WTC11 (cell line): ENCODE measurements around the gene MED27. TPM values are rescaled to one million over a fixed set of nuclear protein-coding genes. Genes with fewer than 3 reads are reported as not detected.

Experiments used
- ATAC-seq: fragments of 200-7000 bp; cut with Tn5 transposase; 2 replicates; pipeline ENCODE4 v1.10.0; 2021; ENCODE audit warnings: mild to moderate bottlenecking, moderate library complexity
- CTCF ChIA-PET: fragments of 300-600 bp; sonication (Branson Sonifier 250); formaldehyde crosslinking; loops from one replicate; lab custom pipeline; 2021; ENCODE audit warnings: antibody characterized with exemption; lab: Charles Lee
- POLR2A ChIA-PET: fragments of 350-600 bp; sonication (Branson Sonifier 250); formaldehyde crosslinking; loops from one replicate; lab custom pipeline; 2021; ENCODE audit warnings: antibody characterized with exemption; lab: Charles Lee
- DNase-seq: peaks from one replicate; pipeline ENCODE4 v3.0.0; 2021; ENCODE audit warnings: low spot score
- H3K27ac Mint-ChIP-seq: 2 replicates; pipeline ENCODE4 v1.8.0; 2021; ENCODE audit warnings: mixed read lengths
- H3K27me3 Mint-ChIP-seq: 2 replicates; pipeline ENCODE4 v1.8.0; 2021; ENCODE audit warnings: low read depth, mild to moderate bottlenecking, moderate library complexity, mixed read lengths
- H3K36me3 Mint-ChIP-seq: 2 replicates; pipeline ENCODE4 v1.8.0; 2021; ENCODE audit warnings: mixed read lengths
- H3K4me1 Mint-ChIP-seq: 2 replicates; pipeline ENCODE4 v1.8.0; 2022; ENCODE audit warnings: mixed read lengths
- H3K4me3 Mint-ChIP-seq: 2 replicates; pipeline ENCODE4 v1.8.0; 2021; ENCODE audit warnings: mild to moderate bottlenecking, moderate library complexity, mixed read lengths
- H3K9me3 Mint-ChIP-seq: 2 replicates; pipeline ENCODE4 v1.8.0; 2021; ENCODE audit warnings: mixed read lengths
- GABPB1 ChIP-seq: sonication (generic); formaldehyde crosslinking; IDR thresholded peaks from 2 replicates; pipeline ENCODE4 v1.8.1; 2023; ENCODE audit warnings: mild to moderate bottlenecking, missing genetic modification reagents
- GTF2I ChIP-seq: fragments of 250-450 bp; sonication (Bioruptor Pico); conservative IDR thresholded peaks from 2 replicates; pipeline ENCODE4 v1.4.0; 2021; ENCODE audit warnings: mild to moderate bottlenecking
- JAZF1 ChIP-seq: fragments of 250-450 bp; sonication (Bioruptor Pico); IDR thresholded peaks from 2 replicates; pipeline ENCODE4 v1.9.0; 2021; ENCODE audit warnings: moderate library complexity, mild to moderate bottlenecking, inconsistent platforms
- KAT7 ChIP-seq: sonication (generic); formaldehyde crosslinking; IDR thresholded peaks from 2 replicates; pipeline ENCODE4 v1.8.1; 2023; ENCODE audit warnings: missing genetic modification reagents, mild to moderate bottlenecking, borderline replicate concordance
- NFE2L1 ChIP-seq: sonication (generic); formaldehyde crosslinking; IDR thresholded peaks from 2 replicates; pipeline ENCODE4 v1.8.1; 2023; ENCODE audit warnings: missing genetic modification reagents
- NR1H2 ChIP-seq: sonication (generic); formaldehyde crosslinking; IDR thresholded peaks from 2 replicates; pipeline ENCODE4 v1.9.0; 2021; ENCODE audit warnings: mild to moderate bottlenecking, moderate library complexity, missing genetic modification reagents
- NR2C2 ChIP-seq: sonication (generic); formaldehyde crosslinking; IDR thresholded peaks from 2 replicates; pipeline ENCODE4 v1.8.0; 2022; ENCODE audit warnings: mild to moderate bottlenecking, missing genetic modification reagents
- STAT6 ChIP-seq: sonication (generic); formaldehyde crosslinking; conservative IDR thresholded peaks from 2 replicates; pipeline ENCODE4 v1.8.1; 2023; ENCODE audit warnings: mild to moderate bottlenecking, low read depth, missing genetic modification reagents, moderate library complexity
- TEAD4 ChIP-seq: sonication (generic); formaldehyde crosslinking; IDR thresholded peaks from 2 replicates; pipeline ENCODE4 v1.8.0; 2022; ENCODE audit warnings: mild to moderate bottlenecking, missing genetic modification reagents
- ZBTB21 ChIP-seq: sonication (generic); formaldehyde crosslinking; IDR thresholded peaks from 2 replicates; pipeline ENCODE4 v1.8.1; 2023; ENCODE audit warnings: mild to moderate bottlenecking, missing genetic modification reagents, borderline replicate concordance
- total RNA-seq: library from RNA; stranded (reverse); gene quantifications from 3 replicates; pipeline ENCODE4 v1.2.3, GENCODE V29; 2021
- TF ChIP-seq, protein P1 (sequence below): sonication (generic); formaldehyde crosslinking; IDR thresholded peaks from 2 replicates; pipeline ENCODE4 v1.8.0; 2022; ENCODE audit warnings: missing genetic modification reagents
- TF ChIP-seq, protein P2 (sequence below): sonication (generic); formaldehyde crosslinking; IDR thresholded peaks from 2 replicates; pipeline ENCODE4 v1.8.1; 2023; ENCODE audit warnings: mild to moderate bottlenecking, missing genetic modification reagents, borderline replicate concordance
- TF ChIP-seq, protein P3 (sequence below): sonication (generic); formaldehyde crosslinking; IDR thresholded peaks from 2 replicates; pipeline ENCODE4 v1.8.0; 2023; ENCODE audit warnings: missing genetic modification reagents, mild to moderate bottlenecking, borderline replicate concordance

MED27 gene
- total RNA-seq, 1 experiment from 2014 or later: 27.9 TPM

- TF ChIP-seq, protein P1, sequence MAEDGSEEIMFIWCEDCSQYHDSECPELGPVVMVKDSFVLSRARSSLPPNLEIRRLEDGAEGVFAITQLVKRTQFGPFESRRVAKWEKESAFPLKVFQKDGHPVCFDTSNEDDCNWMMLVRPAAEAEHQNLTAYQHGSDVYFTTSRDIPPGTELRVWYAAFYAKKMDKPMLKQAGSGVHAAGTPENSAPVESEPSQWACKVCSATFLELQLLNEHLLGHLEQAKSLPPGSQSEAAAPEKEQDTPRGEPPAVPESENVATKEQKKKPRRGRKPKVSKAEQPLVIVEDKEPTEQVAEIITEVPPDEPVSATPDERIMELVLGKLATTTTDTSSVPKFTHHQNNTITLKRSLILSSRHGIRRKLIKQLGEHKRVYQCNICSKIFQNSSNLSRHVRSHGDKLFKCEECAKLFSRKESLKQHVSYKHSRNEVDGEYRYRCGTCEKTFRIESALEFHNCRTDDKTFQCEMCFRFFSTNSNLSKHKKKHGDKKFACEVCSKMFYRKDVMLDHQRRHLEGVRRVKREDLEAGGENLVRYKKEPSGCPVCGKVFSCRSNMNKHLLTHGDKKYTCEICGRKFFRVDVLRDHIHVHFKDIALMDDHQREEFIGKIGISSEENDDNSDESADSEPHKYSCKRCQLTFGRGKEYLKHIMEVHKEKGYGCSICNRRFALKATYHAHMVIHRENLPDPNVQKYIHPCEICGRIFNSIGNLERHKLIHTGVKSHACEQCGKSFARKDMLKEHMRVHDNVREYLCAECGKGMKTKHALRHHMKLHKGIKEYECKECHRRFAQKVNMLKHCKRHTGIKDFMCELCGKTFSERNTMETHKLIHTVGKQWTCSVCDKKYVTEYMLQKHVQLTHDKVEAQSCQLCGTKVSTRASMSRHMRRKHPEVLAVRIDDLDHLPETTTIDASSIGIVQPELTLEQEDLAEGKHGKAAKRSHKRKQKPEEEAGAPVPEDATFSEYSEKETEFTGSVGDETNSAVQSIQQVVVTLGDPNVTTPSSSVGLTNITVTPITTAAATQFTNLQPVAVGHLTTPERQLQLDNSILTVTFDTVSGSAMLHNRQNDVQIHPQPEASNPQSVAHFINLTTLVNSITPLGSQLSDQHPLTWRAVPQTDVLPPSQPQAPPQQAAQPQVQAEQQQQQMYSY (CRISPR knock-in tag): no peak
Observed at GRCh38 chr9:131818089-131818488, 261.6 kb downstream of the MED27 start (continued).

GRCh38 chr9:131817627-131818026, 262.0 kb downstream of the MED27 start:
- DNase-seq (no peak), ATAC-seq (no peak)
- TF ChIP-seq TEAD4 (CRISPR knock-in tag): no peak
- TF ChIP-seq NR2C2 (CRISPR knock-in tag): no peak
- TF ChIP-seq, protein P2, sequence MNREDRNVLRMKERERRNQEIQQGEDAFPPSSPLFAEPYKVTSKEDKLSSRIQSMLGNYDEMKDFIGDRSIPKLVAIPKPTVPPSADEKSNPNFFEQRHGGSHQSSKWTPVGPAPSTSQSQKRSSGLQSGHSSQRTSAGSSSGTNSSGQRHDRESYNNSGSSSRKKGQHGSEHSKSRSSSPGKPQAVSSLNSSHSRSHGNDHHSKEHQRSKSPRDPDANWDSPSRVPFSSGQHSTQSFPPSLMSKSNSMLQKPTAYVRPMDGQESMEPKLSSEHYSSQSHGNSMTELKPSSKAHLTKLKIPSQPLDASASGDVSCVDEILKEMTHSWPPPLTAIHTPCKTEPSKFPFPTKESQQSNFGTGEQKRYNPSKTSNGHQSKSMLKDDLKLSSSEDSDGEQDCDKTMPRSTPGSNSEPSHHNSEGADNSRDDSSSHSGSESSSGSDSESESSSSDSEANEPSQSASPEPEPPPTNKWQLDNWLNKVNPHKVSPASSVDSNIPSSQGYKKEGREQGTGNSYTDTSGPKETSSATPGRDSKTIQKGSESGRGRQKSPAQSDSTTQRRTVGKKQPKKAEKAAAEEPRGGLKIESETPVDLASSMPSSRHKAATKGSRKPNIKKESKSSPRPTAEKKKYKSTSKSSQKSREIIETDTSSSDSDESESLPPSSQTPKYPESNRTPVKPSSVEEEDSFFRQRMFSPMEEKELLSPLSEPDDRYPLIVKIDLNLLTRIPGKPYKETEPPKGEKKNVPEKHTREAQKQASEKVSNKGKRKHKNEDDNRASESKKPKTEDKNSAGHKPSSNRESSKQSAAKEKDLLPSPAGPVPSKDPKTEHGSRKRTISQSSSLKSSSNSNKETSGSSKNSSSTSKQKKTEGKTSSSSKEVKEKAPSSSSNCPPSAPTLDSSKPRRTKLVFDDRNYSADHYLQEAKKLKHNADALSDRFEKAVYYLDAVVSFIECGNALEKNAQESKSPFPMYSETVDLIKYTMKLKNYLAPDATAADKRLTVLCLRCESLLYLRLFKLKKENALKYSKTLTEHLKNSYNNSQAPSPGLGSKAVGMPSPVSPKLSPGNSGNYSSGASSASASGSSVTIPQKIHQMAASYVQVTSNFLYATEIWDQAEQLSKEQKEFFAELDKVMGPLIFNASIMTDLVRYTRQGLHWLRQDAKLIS (CRISPR knock-in tag): no peak
- no peak for TF ChIP-seq JAZF1 (CRISPR knock-in tag)
- no peak for TF ChIP-seq GABPB1 (CRISPR knock-in tag)
- no peak for TF ChIP-seq NFE2L1 (CRISPR knock-in tag)
- TF ChIP-seq ZBTB21 (CRISPR knock-in tag): no peak
- no peak for TF ChIP-seq STAT6 (CRISPR knock-in tag)
- TF ChIP-seq, protein P3, sequence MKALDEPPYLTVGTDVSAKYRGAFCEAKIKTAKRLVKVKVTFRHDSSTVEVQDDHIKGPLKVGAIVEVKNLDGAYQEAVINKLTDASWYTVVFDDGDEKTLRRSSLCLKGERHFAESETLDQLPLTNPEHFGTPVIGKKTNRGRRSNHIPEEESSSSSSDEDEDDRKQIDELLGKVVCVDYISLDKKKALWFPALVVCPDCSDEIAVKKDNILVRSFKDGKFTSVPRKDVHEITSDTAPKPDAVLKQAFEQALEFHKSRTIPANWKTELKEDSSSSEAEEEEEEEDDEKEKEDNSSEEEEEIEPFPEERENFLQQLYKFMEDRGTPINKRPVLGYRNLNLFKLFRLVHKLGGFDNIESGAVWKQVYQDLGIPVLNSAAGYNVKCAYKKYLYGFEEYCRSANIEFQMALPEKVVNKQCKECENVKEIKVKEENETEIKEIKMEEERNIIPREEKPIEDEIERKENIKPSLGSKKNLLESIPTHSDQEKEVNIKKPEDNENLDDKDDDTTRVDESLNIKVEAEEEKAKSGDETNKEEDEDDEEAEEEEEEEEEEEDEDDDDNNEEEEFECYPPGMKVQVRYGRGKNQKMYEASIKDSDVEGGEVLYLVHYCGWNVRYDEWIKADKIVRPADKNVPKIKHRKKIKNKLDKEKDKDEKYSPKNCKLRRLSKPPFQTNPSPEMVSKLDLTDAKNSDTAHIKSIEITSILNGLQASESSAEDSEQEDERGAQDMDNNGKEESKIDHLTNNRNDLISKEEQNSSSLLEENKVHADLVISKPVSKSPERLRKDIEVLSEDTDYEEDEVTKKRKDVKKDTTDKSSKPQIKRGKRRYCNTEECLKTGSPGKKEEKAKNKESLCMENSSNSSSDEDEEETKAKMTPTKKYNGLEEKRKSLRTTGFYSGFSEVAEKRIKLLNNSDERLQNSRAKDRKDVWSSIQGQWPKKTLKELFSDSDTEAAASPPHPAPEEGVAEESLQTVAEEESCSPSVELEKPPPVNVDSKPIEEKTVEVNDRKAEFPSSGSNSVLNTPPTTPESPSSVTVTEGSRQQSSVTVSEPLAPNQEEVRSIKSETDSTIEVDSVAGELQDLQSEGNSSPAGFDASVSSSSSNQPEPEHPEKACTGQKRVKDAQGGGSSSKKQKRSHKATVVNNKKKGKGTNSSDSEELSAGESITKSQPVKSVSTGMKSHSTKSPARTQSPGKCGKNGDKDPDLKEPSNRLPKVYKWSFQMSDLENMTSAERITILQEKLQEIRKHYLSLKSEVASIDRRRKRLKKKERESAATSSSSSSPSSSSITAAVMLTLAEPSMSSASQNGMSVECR (CRISPR knock-in tag): no peak
- TF ChIP-seq KAT7 (CRISPR knock-in tag): no peak
- TF ChIP-seq GTF2I: no peak
- TF ChIP-seq NR1H2 (CRISPR knock-in tag): no peak
- POLR2A ChIA-PET: no interaction called here
- no peak overlapping the region for H3K4me3 Mint-ChIP-seq
- peaks cover 21% of the 10 kb centered on the region for H3K4me1 Mint-ChIP-seq
- H3K36me3 Mint-ChIP-seq: no peaks in the 10 kb centered on the region
- CTCF ChIA-PET: interaction anchor here (0.6 kb wide), 1 partner anchor 10 kb away, joined by 4 read pairs; no protein-coding TSS in a partner anchor
- no peaks in the 10 kb centered on the region for H3K9me3 Mint-ChIP-seq
- H3K27ac Mint-ChIP-seq: no peak overlapping the region
- no peaks in the 10 kb centered on the region; the same call in 1 of the 2 replicates for H3K27me3 Mint-ChIP-seq
